ENCODE data around the gene KLHL21. TPM values are rescaled to one million over a fixed set of nuclear protein-coding genes. Genes with fewer than 3 reads are reported as not detected.

KLHL21 gene
- total RNA-seq, 1 experiment from 2014 or later = 21.6 TPM

GRCh38 chr1:6625584-6626149 lies 23.0 kb upstream of the KLHL21 start:
- CTCF ChIA-PET = interaction anchor here (0.6 kb wide), 1 partner anchor 8 kb away, joined by 4 read pairs; no protein-coding TSS in a partner anchor
- H3K36me3 Mint-ChIP-seq (ENCODE audit: insufficient read depth, unreplicated experiment) = peaks cover 51% of the 10 kb centered on the region
- intact Hi-C loops (cut with micrococcal nuclease; ENCODE audit: unreplicated experiment) = no loop called here

GRCh38 chr1:6624710-6625583 lies 22.3 kb upstream of the KLHL21 start, which contains the start of gene THAP3:
Gene THAP3, plus strand, starts transcription at chr1:6624868. Its CDS starts 351 bp downstream, at chr1:6625219.
- Histone ChIP-seq H3K4me3 (ENCODE audit: low read depth, low read length) (peak within 1 kb of the TSS; percentile 66), H3K27me3 (replicated peaks; ENCODE audit: control insufficient read depth, insufficient read depth, low read length) (no peaks in the 10 kb centered on the region), H3K9me3 (no peaks in the 10 kb centered on the region), H3K36me3 (ENCODE audit: control insufficient read depth, insufficient read depth, low read length) (peaks cover 2% of the 10 kb centered on the region; the same call in 1 of the 2 replicates), H3K4me1 (no peaks in the 10 kb centered on the region)
- Mint-ChIP-seq H3K27me3 (ENCODE audit: insufficient read depth, unreplicated experiment) (no peaks in the 10 kb centered on the region), H3K4me3 (ENCODE audit: unreplicated experiment) (peak within 1 kb of the TSS; percentile 75), H3K4me1 (ENCODE audit: low read depth, unreplicated experiment) (no peaks in the 10 kb centered on the region), H3K36me3 (ENCODE audit: insufficient read depth, unreplicated experiment) (peaks cover 58% of the 10 kb centered on the region), H3K9me3 (ENCODE audit: unreplicated experiment) (no peaks in the 10 kb centered on the region), H3K27ac (ENCODE audit: unreplicated experiment) (peak within 1 kb of the TSS; percentile 87)
- peak; percentile 84 to 86 for DNase-seq
- ChIA-PET POLR2A (interaction anchor here (0.8 kb wide), 1 partner anchor 160 kb away, joined by 3 read pairs; the partner anchor contains the start of gene CAMTA1), CTCF (interaction anchor here (0.6 kb wide), 1 partner anchor 9 kb away, joined by 4 read pairs; no protein-coding TSS in a partner anchor)
- peak in 1 of 2 experiments; percentile 22 for TF ChIP-seq CTCF (IDR thresholded peaks at IDR 0.05; ENCODE audit: insufficient read depth in 1 of 2, low read depth in 1 of 2, low read length in 1 of 2, severe bottlenecking in 1 of 2, unreplicated experiment in 1 of 2)
- no TSS peak for BruUV-seq (replicated peaks)
- intact Hi-C loops (cut with micrococcal nuclease; ENCODE audit: unreplicated experiment) = no loop called here

More at GRCh38 chr1:6625584-6626149, 23.0 kb upstream of the KLHL21 start:
- Mint-ChIP-seq H3K9me3 (ENCODE audit: unreplicated experiment) (no peaks in the 10 kb centered on the region), H3K4me3 (ENCODE audit: unreplicated experiment) (peak overlapping the region; percentile 75), H3K27me3 (ENCODE audit: insufficient read depth, unreplicated experiment) (no peaks in the 10 kb centered on the region), H3K27ac (ENCODE audit: unreplicated experiment) (peak overlapping the region; percentile 87), H3K4me1 (ENCODE audit: low read depth, unreplicated experiment) (no peaks in the 10 kb centered on the region)
- Histone ChIP-seq H3K27me3 (replicated peaks; ENCODE audit: control insufficient read depth, insufficient read depth, low read length) (no peaks in the 10 kb centered on the region), H3K36me3 (ENCODE audit: control insufficient read depth, insufficient read depth, low read length) (no peaks in the 10 kb centered on the region; the same call in 1 of the 2 replicates), H3K4me1 (no peaks in the 10 kb centered on the region), H3K4me3 (ENCODE audit: low read depth, low read length) (peak overlapping the region; percentile 66), H3K9me3 (no peaks in the 10 kb centered on the region)
- no peak for TF ChIP-seq CTCF (IDR thresholded peaks at IDR 0.05; ENCODE audit: insufficient read depth in 1 of 2, low read depth in 1 of 2, low read length in 1 of 2, severe bottlenecking in 1 of 2, unreplicated experiment in 1 of 2)
- DNase-seq = no peak
- no TSS peak for BruUV-seq (replicated peaks)
- POLR2A ChIA-PET = no interaction called here

- Histone ChIP-seq H3K4me3 (ENCODE audit: low read depth, low read length) (no peak overlapping the region), H3K4me1 (no peaks in the 10 kb centered on the region), H3K36me3 (ENCODE audit: control insufficient read depth, insufficient read depth, low read length) (peaks cover 2% of the 10 kb centered on the region; the same call in 1 of the 2 replicates), H3K27me3 (replicated peaks; ENCODE audit: control insufficient read depth, insufficient read depth, low read length) (no peaks in the 10 kb centered on the region), H3K9me3 (no peaks in the 10 kb centered on the region)
- TF ChIP-seq CTCF (IDR thresholded peaks at IDR 0.05; ENCODE audit: insufficient read depth in 1 of 2, low read depth in 1 of 2, low read length in 1 of 2, severe bottlenecking in 1 of 2, unreplicated experiment in 1 of 2) = no peak
- Mint-ChIP-seq H3K27me3 (ENCODE audit: insufficient read depth, unreplicated experiment) (no peaks in the 10 kb centered on the region), H3K36me3 (ENCODE audit: insufficient read depth, unreplicated experiment) (peaks cover 60% of the 10 kb centered on the region), H3K4me3 (ENCODE audit: unreplicated experiment) (no peak overlapping the region), H3K27ac (ENCODE audit: unreplicated experiment) (no peak overlapping the region), H3K4me1 (ENCODE audit: low read depth, unreplicated experiment) (no peaks in the 10 kb centered on the region), H3K9me3 (ENCODE audit: unreplicated experiment) (no peaks in the 10 kb centered on the region)
- ChIA-PET CTCF (interaction anchor here (0.6 to 0.8 kb wide), 2 partner anchors 18 to 1046 kb away, joined by 3 read pairs; no protein-coding TSS in a partner anchor), POLR2A (no interaction called here)
- BruUV-seq (replicated peaks) = no TSS peak
- intact Hi-C loops (cut with micrococcal nuclease; ENCODE audit: unreplicated experiment) = no loop called here
- no peak for DNase-seq
Measured at GRCh38 chr1:6623269-6623965, 20.7 kb upstream of the KLHL21 start.

All from Caco-2 (cell line).